Neural progenitor cell (in vitro differentiated cells): Measurements from ENCODE around the gene HMGB1.

Experiments used
- EZH2 ChIP-seq: fragments of 200-600 bp; sonication (generic); IDR thresholded peaks from 2 replicates; pipeline ENCODE4 v1.6.1; 2017; ENCODE audit warnings: antibody characterized with exemption, mild to moderate bottlenecking, moderate library complexity
- TF ChIP-seq, protein P1 (sequence below): fragments of 200-600 bp; sonication (generic); IDR thresholded peaks from 2 replicates; pipeline ENCODE4 v1.5.1; 2017; ENCODE audit warnings: antibody characterized with exemption, mild to moderate bottlenecking

DNA sequence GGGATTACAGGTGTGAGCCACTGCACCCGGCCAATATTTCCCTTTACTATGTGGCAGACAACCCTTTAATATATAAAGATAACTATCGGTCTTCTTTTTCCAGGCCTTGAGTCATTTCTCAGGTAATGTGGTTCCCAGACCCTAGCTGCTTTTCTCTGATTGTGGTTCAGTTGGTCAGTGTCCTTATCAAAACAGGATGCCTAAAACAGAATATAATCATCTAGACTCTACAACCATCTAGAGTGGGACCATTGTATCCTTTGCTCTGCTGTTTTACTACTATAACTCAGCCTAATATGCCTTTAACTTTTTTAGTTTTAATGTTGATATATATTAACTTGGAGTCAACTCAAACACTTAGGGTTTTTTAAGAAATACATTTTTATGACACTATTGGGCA is 30.0 kb upstream of the HMGB1 start:
- TF ChIP-seq, protein P1, sequence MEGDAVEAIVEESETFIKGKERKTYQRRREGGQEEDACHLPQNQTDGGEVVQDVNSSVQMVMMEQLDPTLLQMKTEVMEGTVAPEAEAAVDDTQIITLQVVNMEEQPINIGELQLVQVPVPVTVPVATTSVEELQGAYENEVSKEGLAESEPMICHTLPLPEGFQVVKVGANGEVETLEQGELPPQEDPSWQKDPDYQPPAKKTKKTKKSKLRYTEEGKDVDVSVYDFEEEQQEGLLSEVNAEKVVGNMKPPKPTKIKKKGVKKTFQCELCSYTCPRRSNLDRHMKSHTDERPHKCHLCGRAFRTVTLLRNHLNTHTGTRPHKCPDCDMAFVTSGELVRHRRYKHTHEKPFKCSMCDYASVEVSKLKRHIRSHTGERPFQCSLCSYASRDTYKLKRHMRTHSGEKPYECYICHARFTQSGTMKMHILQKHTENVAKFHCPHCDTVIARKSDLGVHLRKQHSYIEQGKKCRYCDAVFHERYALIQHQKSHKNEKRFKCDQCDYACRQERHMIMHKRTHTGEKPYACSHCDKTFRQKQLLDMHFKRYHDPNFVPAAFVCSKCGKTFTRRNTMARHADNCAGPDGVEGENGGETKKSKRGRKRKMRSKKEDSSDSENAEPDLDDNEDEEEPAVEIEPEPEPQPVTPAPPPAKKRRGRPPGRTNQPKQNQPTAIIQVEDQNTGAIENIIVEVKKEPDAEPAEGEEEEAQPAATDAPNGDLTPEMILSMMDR, result no peak
- no peak for TF ChIP-seq EZH2
